GM19438 (cell line): Measurements from ENCODE around the gene RHOF.

ENCODE experiments used
- ATAC-seq: cut with Tn5 transposase; IDR thresholded peaks from one replicate; pipeline ENCODE4 v1.9.1; 2021; ENCODE audit warnings: low read depth; ENCODE audit not compliant: unreplicated experiment

Gene RHOF

GRCh38 chr12:121820056-121820455, 26.6 kb upstream of the RHOF start:
- no peak for ATAC-seq

GRCh38 chr12:121819212-121819949, 25.9 kb upstream of the RHOF start:
- ATAC-seq = no peak

- ATAC-seq = no peak
Observed at GRCh38 chr12:121817648-121818043, 24.2 kb upstream of the RHOF start.

DNA sequence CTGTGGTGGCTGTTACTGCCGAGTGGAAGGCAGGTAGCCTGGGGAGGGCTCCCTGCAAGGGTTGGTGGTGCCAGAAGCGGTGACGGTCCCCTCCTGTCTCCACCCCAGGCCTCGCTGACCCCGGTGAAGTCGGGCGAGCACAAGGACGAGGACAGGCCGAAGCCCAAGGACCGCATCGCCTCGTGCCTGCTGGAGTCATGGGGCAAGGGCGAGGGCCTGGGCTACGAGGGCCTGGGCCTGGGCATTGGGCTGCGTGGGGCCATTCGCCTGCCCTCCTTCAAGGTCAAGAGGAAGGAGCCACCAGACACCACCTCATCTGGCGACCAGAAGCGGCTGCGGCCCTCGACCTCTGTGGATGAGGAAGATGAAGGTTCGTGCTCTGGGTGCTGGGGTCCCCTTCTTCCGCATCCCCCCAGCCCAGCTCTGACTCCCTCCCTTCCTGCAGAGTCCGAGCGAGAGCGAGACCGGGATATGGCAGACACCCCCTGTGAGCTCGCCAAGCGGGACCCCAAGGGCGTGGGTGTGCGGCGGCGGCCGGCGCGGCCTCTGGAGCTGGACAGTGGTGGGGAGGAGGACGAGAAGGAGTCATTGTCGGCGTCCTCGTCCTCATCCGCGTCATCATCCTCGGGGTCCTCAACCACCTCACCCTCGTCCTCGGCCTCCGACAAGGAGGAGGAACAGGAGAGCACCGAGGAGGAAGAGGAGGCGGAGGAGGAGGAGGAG, 23.6 kb upstream of the RHOF start:
- ATAC-seq = no peak

- ATAC-seq = no peak
Observed at GRCh38 chr12:121815263-121815662, 21.8 kb upstream of the RHOF start.

DNA sequence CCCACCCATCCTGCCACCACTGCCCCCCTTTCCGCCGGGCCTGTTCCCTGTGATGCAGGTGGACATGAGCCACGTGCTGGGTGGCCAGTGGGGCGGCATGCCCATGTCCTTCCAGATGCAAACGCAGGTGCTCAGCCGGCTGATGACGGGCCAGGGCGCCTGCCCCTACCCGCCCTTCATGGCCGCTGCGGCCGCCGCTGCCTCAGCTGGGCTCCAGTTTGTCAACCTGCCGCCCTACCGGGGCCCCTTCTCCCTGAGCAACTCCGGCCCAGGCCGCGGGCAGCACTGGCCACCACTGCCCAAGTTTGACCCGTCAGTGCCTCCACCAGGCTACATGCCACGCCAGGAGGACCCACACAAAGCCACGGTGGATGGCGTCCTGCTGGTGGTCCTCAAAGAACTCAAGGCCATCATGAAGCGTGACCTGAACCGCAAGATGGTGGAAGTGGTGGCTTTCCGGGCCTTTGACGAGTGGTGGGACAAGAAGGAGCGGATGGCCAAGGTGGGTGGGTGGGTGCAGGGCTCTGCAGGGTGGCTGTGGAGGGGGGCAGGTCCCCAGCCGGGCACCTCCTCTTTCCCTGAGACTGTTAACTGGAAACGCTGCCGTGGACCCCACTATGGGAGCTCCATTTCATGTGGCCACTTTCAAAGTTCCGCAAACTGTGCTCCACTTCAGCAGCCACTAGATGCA, 21.1 kb upstream of the RHOF start:
- no peak for ATAC-seq

DNA sequence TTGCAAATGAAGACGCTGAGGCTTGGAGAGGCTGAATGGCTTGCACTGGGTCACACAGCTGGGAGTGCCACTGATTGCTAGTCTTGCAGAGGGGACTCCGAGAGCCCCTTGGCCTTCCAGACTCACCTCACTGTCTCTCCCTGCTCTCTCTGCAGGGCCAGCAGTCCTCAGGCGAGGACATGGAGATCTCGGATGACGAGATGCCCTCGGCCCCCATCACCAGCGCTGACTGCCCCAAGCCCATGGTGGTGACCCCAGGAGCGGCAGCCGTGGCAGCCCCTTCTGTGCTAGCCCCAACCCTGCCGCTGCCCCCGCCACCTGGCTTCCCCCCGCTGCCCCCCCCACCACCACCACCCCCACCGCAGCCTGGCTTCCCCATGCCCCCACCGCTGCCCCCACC, 20.5 kb upstream of the RHOF start:
- ATAC-seq = no peak

- ATAC-seq = no peak
Observed at GRCh38 chr12:121812921-121813896, 19.7 kb upstream of the RHOF start.

DNA sequence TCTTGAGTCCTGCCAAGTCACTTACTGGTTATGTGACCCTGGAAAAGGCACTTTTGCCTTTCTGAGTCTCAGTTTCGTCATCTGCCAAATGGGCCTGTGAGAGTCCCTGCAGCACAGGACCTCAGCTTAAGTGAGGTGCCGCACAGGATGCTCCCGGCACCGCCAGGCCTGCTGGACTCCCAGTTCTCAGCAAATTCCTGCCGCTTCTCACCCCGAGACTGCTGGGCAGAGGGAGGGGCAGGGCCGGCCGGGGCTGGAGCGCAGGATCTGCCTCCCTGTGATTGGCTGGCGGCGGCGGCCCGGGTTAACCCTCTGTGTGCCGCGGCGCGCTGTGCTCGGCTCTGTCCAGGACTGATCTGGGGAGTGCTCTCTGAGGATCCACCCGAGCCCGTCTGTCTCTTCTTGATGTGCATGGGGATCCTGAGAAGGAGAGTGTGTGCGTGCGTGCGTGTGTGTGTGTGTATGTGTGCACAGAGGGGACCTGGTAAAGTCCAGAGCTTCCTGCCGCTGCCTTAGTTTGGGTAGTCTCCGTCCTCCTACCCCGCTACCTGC, 18.9 kb upstream of the RHOF start:
- ATAC-seq = no peak

GRCh38 chr12:121811434-121812319, 18.2 kb upstream of the RHOF start:
- peak; percentile 72 for ATAC-seq

GRCh38 chr12:121810833-121811433, 17.4 kb upstream of the RHOF start:
- no peak for ATAC-seq

GRCh38 chr12:121810234-121810817, 16.8 kb upstream of the RHOF start:
- ATAC-seq = no peak

DNA sequence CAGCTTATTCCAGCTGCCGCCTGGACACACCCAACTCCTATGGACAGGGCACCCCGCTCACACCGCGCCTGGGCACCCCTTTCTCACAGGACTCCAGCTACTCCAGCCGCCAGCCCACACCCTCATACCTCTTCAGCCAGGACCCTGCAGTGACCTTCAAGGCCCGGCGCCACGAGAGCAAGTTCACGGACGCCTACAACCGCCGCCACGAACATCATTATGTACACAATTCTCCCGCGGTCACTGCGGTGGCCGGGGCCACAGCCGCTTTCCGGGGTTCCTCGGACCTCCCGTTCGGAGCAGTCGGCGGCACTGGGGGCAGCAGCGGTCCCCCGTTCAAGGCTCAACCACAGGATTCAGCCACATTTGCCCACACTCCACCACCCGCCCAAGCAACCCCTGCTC, 16.2 kb upstream of the RHOF start:
- no peak for ATAC-seq

- no peak for ATAC-seq
Observed at GRCh38 chr12:121808623-121809022, 15.1 kb upstream of the RHOF start.

- ATAC-seq = no peak
Observed at GRCh38 chr12:121807642-121808347, 14.3 kb upstream of the RHOF start.

GRCh38 chr12:121806546-121807423, 13.3 kb upstream of the RHOF start:
- no peak for ATAC-seq

DNA sequence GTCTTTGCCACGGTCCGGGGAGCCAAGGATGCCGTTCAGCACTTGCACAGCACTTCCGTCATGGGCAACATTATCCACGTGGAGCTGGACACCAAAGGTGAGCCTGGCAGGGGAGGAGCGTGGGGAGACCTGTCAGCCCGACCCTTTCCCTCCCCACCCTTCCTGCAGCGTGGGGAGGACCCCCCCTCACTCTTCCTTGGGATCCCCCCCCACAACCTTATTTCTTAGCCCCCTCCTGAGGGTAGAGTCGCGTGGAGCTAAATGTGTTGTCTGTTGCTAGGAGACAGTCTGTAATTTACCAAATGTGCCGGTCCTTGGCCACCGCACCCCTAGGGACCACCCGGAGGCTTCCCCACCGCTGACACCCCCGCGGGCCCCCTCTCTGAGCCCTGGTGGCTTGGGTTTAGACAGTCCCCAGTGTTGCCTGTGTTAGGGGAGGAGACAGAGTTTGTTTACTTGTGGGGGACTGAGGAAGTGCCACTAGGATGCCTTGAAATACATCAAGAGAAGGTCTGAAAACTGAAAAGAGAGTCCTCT, 12.6 kb upstream of the RHOF start:
- ATAC-seq = no peak
